Transverse colon (tissue), 4 donors: ENCODE results near the gene MOB1A. TPM values are rescaled to one million over a fixed set of nuclear protein-coding genes. Genes with fewer than 3 reads are reported as not detected.

Source experiments
- DNase-seq: peaks from one replicate; pipeline ENCODE4 v3.0.0-alpha.2; 2019
- H3K27ac ChIP-seq, 4 donors: fragments of 200-600 bp; sonication (generic); 2 replicates each; pipeline ENCODE4 v1.5.1; 2016 to 2018; ENCODE audit warnings: inconsistent platforms in 4 of 4
- H3K27me3 ChIP-seq: fragments of 200-600 bp; sonication (generic); 2 replicates; pipeline ENCODE4 v1.5.1; 2017; ENCODE audit warnings: inconsistent platforms
- H3K36me3 ChIP-seq, 4 donors: fragments of 200-600 bp; sonication (generic); 2 replicates each; pipeline ENCODE4 v1.5.1; 2017 to 2019; ENCODE audit warnings: inconsistent platforms in 4 of 4
- H3K4me1 ChIP-seq, 4 donors: fragments of 200-600 bp; sonication (generic); 2 replicates each; pipeline ENCODE4 v1.5.1; 2017 to 2020; ENCODE audit warnings: inconsistent platforms in 4 of 4
- H3K4me3 ChIP-seq, 4 donors: fragments of 200-600 bp; sonication (generic); 1 replicate in 1 of 4; 2 replicates in 3 of 4; pipeline versions ENCODE4 v1.5.1 to v1.6.1; 2017 to 2019; ENCODE audit warnings: inconsistent platforms in 4 of 4
- H3K9me3 ChIP-seq, 2 donors: fragments of 200-600 bp; sonication (generic); 2 replicates each; pipeline ENCODE4 v1.5.1; 2017 to 2019; ENCODE audit warnings: inconsistent platforms in 2 of 2
- EP300 ChIP-seq: sonication (generic); formaldehyde crosslinking; IDR thresholded peaks from one replicate; pipeline ENCODE4 v1.6.1; 2017; ENCODE audit warnings: antibody characterized with exemption, low read depth
- POLR2A ChIP-seq: fragments of 450-650 bp; IDR thresholded peaks from one replicate; pipeline ENCODE4 v1.6.1; 2016; ENCODE audit warnings: antibody characterized with exemption, mild to moderate bottlenecking, moderate library complexity
- POLR2AphosphoS5 ChIP-seq, 3 donors: sonication (generic); formaldehyde crosslinking; IDR thresholded peaks; one replicate each; pipeline ENCODE4 v1.6.1; 2016; ENCODE audit warnings: antibody characterized with exemption in 3 of 3
- WGBS, 2 donors: methylation state at CpG; one replicate each; pipeline ENCODE4 v1.1.5; 2018; ENCODE audit warnings: low coverage in 1 of 2; 5-methylcytosine and 5-hydroxymethylcytosine counted together
- in situ Hi-C, 4 donors: fragments of 200-750 bp; cut with MboI; loops; one replicate each; pipeline versions ENCODE4 v1.15.0 to v1.15.1; 2017; ENCODE audit warnings: low sequenced_read_pairs in 3 of 4, low pct_ligation_motif_present in 1 of 4, low pct_unique_long_range_greater_than_20kb in 1 of 4
- intact Hi-C: fragments of 100-400 bp; cut with DNase I; formaldehyde crosslinking; loops from one replicate; pipeline ENCODE4 v1.15.1; 2023; ENCODE audit warnings: low total_unique reads
- total RNA-seq, 4 donors: library from RNA; depleted of rRNA; stranded (reverse); fragments of >200 nt; gene quantifications; one replicate each; pipeline ENCODE4 v1.1.0, GENCODE V29; 2016
- TF ChIP-seq, protein P1 (sequence below), 5 experiments: fragments of 200-600 bp in 3 of 5; fragments of 450-650 bp in 2 of 5; sonication (generic) in 3 of 5; IDR thresholded peaks; 1 replicate in 2 of 5; 2 replicates in 3 of 5; pipeline ENCODE4 v1.5.1; 2016 to 2017; ENCODE audit warnings: antibody characterized with exemption in 5 of 5, inconsistent platforms in 3 of 5, mild to moderate bottlenecking in 2 of 5, moderate library complexity in 1 of 5

MOB1A gene
- total RNA-seq, 4 donors from 2014 or later: 43.0 to 91.9 (median 68.8) TPM

DNA sequence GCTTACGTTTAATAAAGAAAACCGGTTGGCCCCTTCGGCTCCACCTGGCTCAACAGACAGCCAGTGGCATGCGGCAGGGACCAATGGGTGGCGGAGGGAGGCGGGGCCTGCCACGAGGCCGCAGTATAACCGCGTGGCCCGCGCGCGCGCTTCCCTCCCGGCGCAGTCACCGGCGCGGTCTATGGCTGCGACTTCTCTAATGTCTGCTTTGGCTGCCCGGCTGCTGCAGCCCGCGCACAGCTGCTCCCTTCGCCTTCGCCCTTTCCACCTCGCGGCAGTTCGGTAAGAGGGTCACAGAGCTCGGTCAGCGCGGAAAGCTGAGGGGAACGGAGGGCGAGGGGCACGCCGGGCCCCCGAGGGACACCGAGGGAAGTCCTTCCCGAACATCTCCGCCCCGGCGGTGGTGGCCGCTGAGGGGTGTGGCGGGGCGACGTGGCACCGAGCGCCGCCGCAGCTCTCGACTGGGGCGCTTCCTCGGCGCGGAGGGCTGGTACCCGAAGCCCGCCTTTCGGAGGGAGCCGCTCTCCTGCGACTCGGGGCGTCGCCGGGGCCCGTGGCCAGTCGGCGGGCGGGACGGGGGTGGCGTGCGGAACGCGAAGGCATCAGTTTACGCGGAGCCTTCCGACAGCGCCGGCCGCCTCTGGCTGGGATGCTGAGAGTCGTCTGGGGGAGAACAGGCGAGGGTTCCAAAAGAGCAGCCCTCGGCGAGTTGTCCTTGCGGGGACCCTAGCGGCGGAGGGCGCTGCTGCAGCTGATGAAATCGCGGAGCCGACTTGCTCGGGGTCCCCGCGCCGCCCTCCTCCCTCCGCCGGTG, 20.0 kb upstream of the MOB1A start, which contains the start of gene MTHFD2:
TSS of gene MTHFD2 (plus strand) at position 155 of the 814 bp plus-strand sequence. CDS start at position 182, 27 bp downstream.
- intact Hi-C loops: loop anchor here (1.0 kb wide), 1 partner anchor 33 kb away; no protein-coding TSS in a partner anchor
- WGBS, 2 donors: 0% methylated on average over 1 to 67 of the region's 96 CpGs
- no peaks in the 10 kb centered on the region for H3K9me3 ChIP-seq

DNA sequence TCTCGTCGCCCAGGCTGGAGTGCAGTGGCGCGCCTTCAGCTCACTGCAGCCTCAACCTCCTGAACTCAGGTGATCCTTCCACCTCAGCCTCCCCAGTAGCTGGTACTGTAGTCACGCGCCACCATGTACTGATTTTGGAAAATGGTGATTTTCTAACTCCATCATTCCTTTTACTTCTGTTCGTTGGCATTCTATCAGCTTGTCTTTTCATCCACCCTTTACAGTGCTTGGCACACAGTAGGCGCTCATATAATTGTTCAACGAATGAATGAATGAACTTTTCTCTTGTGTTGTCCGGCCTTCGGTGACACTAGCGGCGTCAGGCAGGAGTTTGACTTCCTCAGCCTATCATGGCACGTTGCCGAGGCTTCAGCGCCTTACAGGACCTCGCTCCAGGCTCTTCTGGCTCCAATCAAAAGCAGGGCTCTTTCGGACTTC, 19.4 kb upstream of the MOB1A start:
- intact Hi-C loops (no loop called here), in situ Hi-C loops (no loop called here)
- H3K27me3 ChIP-seq: no peaks in the 10 kb centered on the region
- H3K36me3 ChIP-seq: no peaks in the 10 kb centered on the region
- 36 to 71% methylated on average over 9 to 18 of the region's 18 CpGs for WGBS, 2 donors
- peak overlapping the region; percentile 90 to 98 (median 94) for H3K27ac ChIP-seq
- no peak for DNase-seq
- peaks cover 9 to 31% (median 17%) of the 10 kb centered on the region in 4 donors for H3K4me1 ChIP-seq
- TF ChIP-seq POLR2A (no peak), EP300 (no peak), POLR2AphosphoS5 (IDR thresholded peaks at IDR 0.05) (no peak)
- TF ChIP-seq, protein P1, sequence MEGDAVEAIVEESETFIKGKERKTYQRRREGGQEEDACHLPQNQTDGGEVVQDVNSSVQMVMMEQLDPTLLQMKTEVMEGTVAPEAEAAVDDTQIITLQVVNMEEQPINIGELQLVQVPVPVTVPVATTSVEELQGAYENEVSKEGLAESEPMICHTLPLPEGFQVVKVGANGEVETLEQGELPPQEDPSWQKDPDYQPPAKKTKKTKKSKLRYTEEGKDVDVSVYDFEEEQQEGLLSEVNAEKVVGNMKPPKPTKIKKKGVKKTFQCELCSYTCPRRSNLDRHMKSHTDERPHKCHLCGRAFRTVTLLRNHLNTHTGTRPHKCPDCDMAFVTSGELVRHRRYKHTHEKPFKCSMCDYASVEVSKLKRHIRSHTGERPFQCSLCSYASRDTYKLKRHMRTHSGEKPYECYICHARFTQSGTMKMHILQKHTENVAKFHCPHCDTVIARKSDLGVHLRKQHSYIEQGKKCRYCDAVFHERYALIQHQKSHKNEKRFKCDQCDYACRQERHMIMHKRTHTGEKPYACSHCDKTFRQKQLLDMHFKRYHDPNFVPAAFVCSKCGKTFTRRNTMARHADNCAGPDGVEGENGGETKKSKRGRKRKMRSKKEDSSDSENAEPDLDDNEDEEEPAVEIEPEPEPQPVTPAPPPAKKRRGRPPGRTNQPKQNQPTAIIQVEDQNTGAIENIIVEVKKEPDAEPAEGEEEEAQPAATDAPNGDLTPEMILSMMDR (IDR thresholded peaks at IDR 0.05): no peak
- no peaks in the 10 kb centered on the region for H3K9me3 ChIP-seq
- peak overlapping the region in 2 of 4 donors; percentile 65 to 91 for H3K4me3 ChIP-seq

More for the DNA sequence above, 20.0 kb upstream of the MOB1A start, which contains the start of gene MTHFD2:
- peak; percentile 94 for DNase-seq
- no peak for TF ChIP-seq EP300
- TF ChIP-seq, protein P1 (IDR thresholded peaks at IDR 0.05): peak; percentile 73 to 87 (median 78)
- TF ChIP-seq POLR2A: peak; percentile 89
- TF ChIP-seq POLR2AphosphoS5 (IDR thresholded peaks at IDR 0.05): peak; percentile 88 to 96 (median 93)
- in situ Hi-C loops: no loop called here
- peak within 1 kb of the TSS; percentile 55 to 92 (median 78) for H3K4me3 ChIP-seq
- H3K27me3 ChIP-seq: no peaks in the 10 kb centered on the region
- peaks cover 9 to 31% (median 17%) of the 10 kb centered on the region in 4 donors for H3K4me1 ChIP-seq
- H3K36me3 ChIP-seq: no peaks in the 10 kb centered on the region
- peak within 1 kb of the TSS; percentile 90 to 98 (median 94) for H3K27ac ChIP-seq

DNA sequence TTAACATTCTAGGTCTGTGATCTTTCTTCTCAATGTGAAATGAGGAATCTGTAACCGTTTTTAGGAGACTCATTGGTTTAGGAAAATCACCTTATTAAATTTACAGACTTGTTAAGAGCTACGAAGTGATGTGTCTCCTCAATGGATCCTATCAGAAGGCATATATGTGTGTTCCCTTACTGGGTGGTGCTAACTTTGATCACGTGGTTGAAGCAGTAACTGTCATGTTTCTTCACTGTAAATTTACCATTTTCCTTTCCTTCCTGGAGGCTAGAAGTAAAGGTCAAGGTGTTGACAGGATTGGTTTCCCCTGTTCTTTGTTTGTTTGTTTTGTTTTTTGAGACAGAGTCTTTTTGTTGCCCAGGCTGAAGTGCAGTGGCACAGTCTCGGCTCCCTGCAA, 18.4 kb upstream of the MOB1A start:
- no peak for TF ChIP-seq EP300
- TF ChIP-seq POLR2A: no peak
- TF ChIP-seq, protein P1 (IDR thresholded peaks at IDR 0.05): no peak
- no peak for TF ChIP-seq POLR2AphosphoS5 (IDR thresholded peaks at IDR 0.05)
- Histone ChIP-seq H3K36me3 (no peaks in the 10 kb centered on the region), H3K4me3 (no peak overlapping the region), H3K4me1 (peaks cover 9 to 25% (median 17%) of the 10 kb centered on the region in 4 donors), H3K27ac (no peak overlapping the region), H3K9me3 (no peaks in the 10 kb centered on the region), H3K27me3 (no peaks in the 10 kb centered on the region)
- intact Hi-C loops (no loop called here), in situ Hi-C loops (no loop called here)
- DNase-seq: no peak
- 68 to 74% methylated on average over 3 to 4 of the region's 4 CpGs for WGBS, 2 donors

DNA sequence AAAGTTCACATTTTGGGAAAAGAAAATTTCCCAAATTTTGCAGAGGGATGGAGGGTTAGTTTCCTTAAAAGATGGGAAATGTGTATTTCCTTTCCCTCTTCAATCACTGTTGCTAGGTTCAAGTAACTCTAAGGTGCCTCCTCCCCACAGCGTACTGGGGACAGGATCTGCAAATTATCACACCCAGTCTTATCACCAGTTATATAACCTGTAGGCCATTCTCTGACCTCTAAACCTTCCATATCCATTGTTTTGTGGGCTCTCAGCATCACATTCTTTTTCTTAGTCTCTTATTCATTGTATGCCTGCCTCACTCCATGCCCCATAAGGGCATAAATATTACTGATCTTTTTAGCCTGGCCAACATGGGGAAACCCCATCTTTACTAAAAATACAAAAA, 16.1 kb upstream of the MOB1A start:
- H3K36me3 ChIP-seq: no peaks in the 10 kb centered on the region
- in situ Hi-C loops: no loop called here
- WGBS, 2 donors: 60 to 79% methylated on average over 1 of the region's 1 CpG
- DNase-seq: no peak
- H3K27ac ChIP-seq: no peak overlapping the region
- H3K4me1 ChIP-seq: peaks cover 3 to 10% (median 8%) of the 10 kb centered on the region in 4 donors
- no peaks in the 10 kb centered on the region for H3K27me3 ChIP-seq
- H3K4me3 ChIP-seq: no peak overlapping the region
- no peaks in the 10 kb centered on the region for H3K9me3 ChIP-seq
- TF ChIP-seq, protein P1 (IDR thresholded peaks at IDR 0.05): no peak
- no peak for TF ChIP-seq POLR2A
- TF ChIP-seq POLR2AphosphoS5 (IDR thresholded peaks at IDR 0.05): no peak
- no peak for TF ChIP-seq EP300
- intact Hi-C loops: no loop called here
